ENCODE results near the gene HLA-B.

HLA-B gene

DNA sequence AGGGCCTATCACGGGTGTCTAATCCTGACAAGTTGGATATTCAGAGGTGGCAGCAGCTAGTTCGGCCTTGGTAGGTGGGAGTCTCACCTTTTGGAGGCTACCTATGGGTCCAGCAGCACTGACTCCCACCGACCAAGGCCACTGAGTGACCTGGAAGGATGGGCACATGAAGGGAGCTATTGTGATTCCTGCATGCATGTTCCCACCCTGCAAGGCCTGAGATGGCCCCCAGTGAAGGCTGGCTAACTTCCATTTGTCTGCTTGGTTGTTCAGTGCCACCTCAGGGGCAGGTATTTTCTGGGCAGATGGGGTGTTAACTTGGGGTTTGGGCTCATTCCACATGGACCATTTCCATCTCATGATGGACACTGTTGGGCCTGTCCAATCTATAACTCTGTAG, 28.1 kb upstream of the HLA-B start:
- TF ChIP-seq FOXP2 (optimal IDR thresholded peaks at IDR 0.05; ENCODE audit: borderline replicate concordance, extremely low read depth, extremely low read length, insufficient read depth) (no peak), TAF1 (IDR thresholded peaks at IDR 0.05; ENCODE audit: borderline replicate concordance, insufficient read depth, low read length) (no peak), SIN3A (IDR thresholded peaks at IDR 0.05; ENCODE audit: borderline replicate concordance, insufficient read depth, low read length) (no peak), POLR2AphosphoS5 (IDR thresholded peaks at IDR 0.05; ENCODE audit: low read depth, low read length) (no peak)
- TF ChIP-seq, protein P1, sequence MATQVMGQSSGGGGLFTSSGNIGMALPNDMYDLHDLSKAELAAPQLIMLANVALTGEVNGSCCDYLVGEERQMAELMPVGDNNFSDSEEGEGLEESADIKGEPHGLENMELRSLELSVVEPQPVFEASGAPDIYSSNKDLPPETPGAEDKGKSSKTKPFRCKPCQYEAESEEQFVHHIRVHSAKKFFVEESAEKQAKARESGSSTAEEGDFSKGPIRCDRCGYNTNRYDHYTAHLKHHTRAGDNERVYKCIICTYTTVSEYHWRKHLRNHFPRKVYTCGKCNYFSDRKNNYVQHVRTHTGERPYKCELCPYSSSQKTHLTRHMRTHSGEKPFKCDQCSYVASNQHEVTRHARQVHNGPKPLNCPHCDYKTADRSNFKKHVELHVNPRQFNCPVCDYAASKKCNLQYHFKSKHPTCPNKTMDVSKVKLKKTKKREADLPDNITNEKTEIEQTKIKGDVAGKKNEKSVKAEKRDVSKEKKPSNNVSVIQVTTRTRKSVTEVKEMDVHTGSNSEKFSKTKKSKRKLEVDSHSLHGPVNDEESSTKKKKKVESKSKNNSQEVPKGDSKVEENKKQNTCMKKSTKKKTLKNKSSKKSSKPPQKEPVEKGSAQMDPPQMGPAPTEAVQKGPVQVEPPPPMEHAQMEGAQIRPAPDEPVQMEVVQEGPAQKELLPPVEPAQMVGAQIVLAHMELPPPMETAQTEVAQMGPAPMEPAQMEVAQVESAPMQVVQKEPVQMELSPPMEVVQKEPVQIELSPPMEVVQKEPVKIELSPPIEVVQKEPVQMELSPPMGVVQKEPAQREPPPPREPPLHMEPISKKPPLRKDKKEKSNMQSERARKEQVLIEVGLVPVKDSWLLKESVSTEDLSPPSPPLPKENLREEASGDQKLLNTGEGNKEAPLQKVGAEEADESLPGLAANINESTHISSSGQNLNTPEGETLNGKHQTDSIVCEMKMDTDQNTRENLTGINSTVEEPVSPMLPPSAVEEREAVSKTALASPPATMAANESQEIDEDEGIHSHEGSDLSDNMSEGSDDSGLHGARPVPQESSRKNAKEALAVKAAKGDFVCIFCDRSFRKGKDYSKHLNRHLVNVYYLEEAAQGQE (IDR thresholded peaks at IDR 0.05; ENCODE audit: insufficient read depth in 1 of 2, low read depth in 2 of 2, low read length in 2 of 2): no peak

- TF ChIP-seq POLR2AphosphoS5 (IDR thresholded peaks at IDR 0.05; ENCODE audit: low read depth, low read length) (no peak), TAF1 (IDR thresholded peaks at IDR 0.05; ENCODE audit: borderline replicate concordance, insufficient read depth, low read length) (no peak), FOXP2 (optimal IDR thresholded peaks at IDR 0.05; ENCODE audit: borderline replicate concordance, extremely low read depth, extremely low read length, insufficient read depth) (no peak)
These were observed 26.2 kb upstream of the HLA-B start for GRCh38 chr6:31383149-31383548.

DNA sequence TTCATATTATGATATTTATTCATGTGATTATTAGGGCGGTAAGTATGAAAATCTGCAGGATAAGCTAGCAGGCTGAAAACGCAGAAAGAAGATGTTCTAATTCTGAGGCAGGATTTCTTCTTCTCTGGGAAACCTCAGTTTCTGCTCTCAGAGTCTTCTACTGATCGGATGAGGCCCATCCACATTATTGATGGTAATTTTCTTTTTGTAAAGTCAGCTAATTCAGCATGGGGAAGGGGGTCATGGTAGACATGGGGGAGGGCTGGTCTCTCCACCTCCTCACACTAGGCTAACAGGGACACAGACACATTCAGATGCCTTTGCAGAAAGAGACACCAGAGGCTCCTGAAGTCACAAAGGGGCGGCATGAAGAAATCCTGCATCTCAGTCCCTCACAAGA, 24.7 kb upstream of the HLA-B start:
- TF ChIP-seq FOXP2 (optimal IDR thresholded peaks at IDR 0.05; ENCODE audit: borderline replicate concordance, extremely low read depth, extremely low read length, insufficient read depth) (no peak), TAF1 (IDR thresholded peaks at IDR 0.05; ENCODE audit: borderline replicate concordance, insufficient read depth, low read length) (no peak), SIN3A (IDR thresholded peaks at IDR 0.05; ENCODE audit: borderline replicate concordance, insufficient read depth, low read length) (no peak), POLR2AphosphoS5 (IDR thresholded peaks at IDR 0.05; ENCODE audit: low read depth, low read length) (no peak)
- TF ChIP-seq, protein P1 (IDR thresholded peaks at IDR 0.05; ENCODE audit: insufficient read depth in 1 of 2, low read depth in 2 of 2, low read length in 2 of 2): no peak

GRCh38 chr6:31379850-31380249, 22.9 kb upstream of the HLA-B start:
- TF ChIP-seq, protein P1 (IDR thresholded peaks at IDR 0.05; ENCODE audit: insufficient read depth in 1 of 2, low read depth in 2 of 2, low read length in 2 of 2): no peak
- no peak for TF ChIP-seq FOXP2 (optimal IDR thresholded peaks at IDR 0.05; ENCODE audit: borderline replicate concordance, extremely low read depth, extremely low read length, insufficient read depth)
- TF ChIP-seq POLR2AphosphoS5 (IDR thresholded peaks at IDR 0.05; ENCODE audit: low read depth, low read length): no peak
- no peak for TF ChIP-seq TAF1 (IDR thresholded peaks at IDR 0.05; ENCODE audit: borderline replicate concordance, insufficient read depth, low read length)

DNA sequence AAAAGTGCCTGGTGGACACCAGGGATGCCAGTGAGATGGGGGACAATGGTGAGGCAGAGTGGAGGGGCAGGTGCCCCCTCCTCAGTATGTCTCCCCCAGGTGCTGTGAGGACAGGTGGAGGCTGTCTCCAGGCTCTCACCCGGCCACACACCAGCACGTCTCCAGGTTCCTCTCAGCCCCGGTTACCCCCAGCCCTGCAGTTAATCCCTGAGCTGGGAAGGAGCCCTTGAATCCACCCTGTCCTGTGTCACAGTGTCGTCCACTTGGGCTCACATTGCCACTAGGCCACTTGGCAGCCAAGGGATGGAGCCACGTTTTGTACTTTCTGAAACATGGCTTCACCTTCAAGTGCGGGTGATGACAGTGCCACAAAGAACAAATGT, 21.7 kb upstream of the HLA-B start:
- TF ChIP-seq POLR2AphosphoS5 (IDR thresholded peaks at IDR 0.05; ENCODE audit: low read depth, low read length): no peak
- TF ChIP-seq TAF1 (IDR thresholded peaks at IDR 0.05; ENCODE audit: borderline replicate concordance, insufficient read depth, low read length): no peak
- TF ChIP-seq, protein P1 (IDR thresholded peaks at IDR 0.05; ENCODE audit: insufficient read depth in 1 of 2, low read depth in 2 of 2, low read length in 2 of 2): no peak
- TF ChIP-seq FOXP2 (optimal IDR thresholded peaks at IDR 0.05; ENCODE audit: borderline replicate concordance, extremely low read depth, extremely low read length, insufficient read depth): no peak
- no peak for TF ChIP-seq SIN3A (IDR thresholded peaks at IDR 0.05; ENCODE audit: borderline replicate concordance, insufficient read depth, low read length)
